Embryonic facial prominence (tissue), 1 donor: ENCODE results near the gene GLI3.

Experiments used
- DNase-seq: peaks from one replicate; pipeline ENCODE4 v3.0.0-alpha.2; 2016; ENCODE audit errors: extremely low spot score

The GLI3 gene

GRCh38 chr7:42082144-42082543 lies 154.9 kb downstream of the GLI3 start:
- DNase-seq = no peak

GRCh38 chr7:42081671-42082070 lies 155.3 kb downstream of the GLI3 start:
- no peak for DNase-seq

DNA sequence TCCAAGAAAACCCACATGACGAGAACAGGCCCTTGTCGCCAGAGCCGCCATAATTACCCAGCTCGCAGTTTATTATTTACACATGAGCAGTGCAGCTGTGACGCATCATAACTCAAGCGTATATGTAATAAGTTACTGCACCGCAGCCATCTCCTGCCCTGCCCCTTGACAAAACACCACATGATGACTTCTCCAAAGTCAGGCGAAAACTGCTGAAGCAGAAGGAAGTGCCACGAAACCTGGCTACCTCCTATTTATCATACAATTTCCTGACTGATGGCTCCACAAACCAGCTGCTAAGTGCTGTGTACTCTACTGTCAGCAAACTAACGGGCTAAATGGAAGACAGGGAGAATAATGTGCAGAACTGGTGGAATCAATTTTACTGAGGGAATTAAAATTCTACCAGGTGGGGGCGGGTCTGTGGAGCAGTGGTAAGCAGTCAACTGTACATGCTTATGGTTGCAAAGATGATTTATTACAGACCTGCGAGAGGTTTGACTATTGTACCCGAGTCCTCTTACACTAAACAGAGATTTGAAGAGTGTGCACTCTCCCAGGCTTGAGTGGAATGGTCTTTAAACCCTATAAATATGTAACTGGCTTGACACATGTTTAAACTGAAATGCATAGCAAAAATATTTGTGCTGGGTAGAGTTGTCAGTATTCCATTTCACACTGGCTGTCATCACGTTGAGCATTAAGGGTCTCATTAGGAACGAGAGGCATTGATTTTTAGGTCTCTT lies 156.0 kb downstream of the GLI3 start:
- DNase-seq = no peak

DNA sequence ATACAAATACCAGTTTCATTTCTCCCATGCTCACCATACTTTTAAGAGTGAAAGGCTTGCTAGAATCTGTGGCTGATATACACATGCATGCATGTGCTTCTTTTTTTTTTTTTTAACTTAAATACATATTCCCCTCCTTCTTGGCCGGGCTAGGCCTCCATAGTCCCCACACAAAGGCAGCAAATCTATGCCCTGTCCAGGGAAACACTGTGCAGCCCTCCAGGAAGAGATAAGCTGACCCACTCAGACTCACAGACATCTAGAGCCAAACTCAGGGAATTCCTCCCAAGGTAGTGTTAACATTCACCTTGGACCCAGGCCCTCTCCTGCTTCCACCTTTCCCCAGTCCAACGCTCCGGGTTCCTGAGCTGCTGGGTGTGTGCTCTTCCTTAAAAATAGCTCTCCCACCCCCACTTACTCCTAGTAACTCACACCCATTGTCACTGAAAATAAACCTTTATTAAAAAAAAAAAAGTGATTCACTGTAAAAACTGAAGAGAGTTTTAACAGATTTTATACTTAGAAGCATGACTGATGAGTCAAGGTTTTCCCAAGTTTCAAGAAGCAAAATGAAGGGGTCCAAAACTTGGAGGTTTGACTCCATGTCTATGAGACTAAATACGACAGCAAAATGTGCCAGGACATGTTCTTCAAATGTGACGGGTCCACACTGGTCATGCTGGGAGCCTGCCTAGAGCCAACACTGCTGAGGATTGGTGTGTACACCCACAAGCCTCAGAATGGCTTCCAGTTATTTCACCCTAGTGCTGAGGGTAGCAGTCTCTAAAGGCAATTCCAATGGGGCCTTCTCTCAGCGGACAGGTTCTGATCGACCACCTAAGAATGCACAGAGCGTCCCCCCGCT lies 159.5 kb downstream of the GLI3 start:
- no peak for DNase-seq

DNA sequence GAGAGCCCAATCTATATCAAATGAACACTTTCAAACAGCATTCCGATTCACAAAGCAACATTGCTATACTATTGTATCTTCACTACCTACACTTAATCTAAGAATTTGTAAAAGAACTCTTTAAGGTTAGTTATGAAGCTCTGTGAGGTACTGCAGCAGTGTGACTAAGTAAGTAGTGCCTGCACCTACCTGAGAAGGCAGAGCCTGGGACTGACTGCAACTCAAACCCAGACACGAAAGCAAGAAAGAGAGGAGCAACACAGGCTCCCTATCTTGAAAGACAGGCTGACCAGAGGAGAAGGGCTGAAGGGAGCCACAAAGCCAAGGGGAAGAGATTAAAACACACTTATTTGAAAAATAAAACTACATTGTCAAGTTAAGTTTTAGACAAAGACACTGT lies 160.1 kb downstream of the GLI3 start:
- no peak for DNase-seq

- DNase-seq = no peak
Observed at GRCh38 chr7:42075418-42075817, 161.6 kb downstream of the GLI3 start.

GRCh38 chr7:42074076-42074475 lies 162.9 kb downstream of the GLI3 start:
- no peak for DNase-seq

DNA sequence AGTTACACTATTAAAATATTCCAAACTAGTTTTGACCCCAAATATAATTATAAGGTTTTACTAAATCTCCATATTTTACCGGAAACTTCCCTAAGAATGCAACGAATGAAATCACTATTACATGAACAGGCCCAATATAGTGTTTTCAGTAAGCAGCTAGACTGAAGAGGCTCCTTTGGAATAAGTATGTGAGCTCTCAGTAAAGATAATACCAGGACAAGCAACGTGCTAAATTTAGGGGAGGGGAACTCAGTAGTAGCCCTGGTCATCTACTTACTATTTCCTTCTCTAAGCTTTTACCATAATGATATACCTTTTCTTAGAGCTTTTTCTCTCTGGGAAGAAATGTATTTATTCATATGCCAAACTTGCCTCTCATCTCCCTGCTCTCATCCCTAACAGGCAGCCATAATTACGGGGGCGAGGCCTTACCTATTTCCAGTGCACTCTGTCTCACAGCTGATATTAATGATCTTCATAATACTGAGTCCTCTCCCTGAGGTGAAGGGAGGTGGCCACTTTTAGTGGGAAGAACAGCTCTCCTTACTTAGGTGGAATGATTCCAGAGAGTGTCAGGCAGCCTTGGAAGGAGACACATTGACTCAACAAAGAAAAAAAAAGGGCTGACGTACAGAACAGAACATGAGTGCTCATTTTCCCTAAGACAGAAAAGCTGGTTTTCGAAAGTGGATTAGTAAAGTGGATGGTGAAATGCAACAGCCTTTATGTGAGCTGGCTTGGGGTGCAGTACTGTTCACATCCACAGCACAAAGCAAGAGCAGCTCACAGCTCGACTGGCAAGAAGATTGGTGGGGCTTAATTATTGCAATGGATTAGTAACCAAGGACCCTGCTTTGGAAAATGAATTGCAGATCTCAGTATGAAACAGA lies 165.4 kb downstream of the GLI3 start:
- no peak for DNase-seq

- DNase-seq = no peak
Observed at GRCh38 chr7:42070068-42070467, 166.9 kb downstream of the GLI3 start.

DNA sequence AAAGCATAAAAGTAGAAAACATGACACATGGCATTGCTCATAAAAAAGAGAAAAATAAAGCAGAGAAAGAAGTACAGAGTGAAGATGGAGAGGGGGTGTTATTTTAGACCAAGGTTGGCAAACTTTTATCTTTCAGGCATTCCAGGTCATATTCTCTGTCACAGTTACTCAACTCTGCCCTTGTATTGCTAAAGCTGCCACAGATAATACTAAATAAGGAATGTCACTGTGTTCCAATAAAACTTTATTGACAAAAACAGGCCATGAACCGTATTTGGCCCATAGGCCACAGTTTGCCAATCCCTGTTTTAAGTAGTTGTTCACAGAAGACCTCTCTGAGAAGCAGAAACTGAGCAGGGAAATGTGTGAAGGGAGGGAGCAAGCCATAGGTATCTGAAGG lies 167.4 kb downstream of the GLI3 start:
- DNase-seq = no peak

DNA sequence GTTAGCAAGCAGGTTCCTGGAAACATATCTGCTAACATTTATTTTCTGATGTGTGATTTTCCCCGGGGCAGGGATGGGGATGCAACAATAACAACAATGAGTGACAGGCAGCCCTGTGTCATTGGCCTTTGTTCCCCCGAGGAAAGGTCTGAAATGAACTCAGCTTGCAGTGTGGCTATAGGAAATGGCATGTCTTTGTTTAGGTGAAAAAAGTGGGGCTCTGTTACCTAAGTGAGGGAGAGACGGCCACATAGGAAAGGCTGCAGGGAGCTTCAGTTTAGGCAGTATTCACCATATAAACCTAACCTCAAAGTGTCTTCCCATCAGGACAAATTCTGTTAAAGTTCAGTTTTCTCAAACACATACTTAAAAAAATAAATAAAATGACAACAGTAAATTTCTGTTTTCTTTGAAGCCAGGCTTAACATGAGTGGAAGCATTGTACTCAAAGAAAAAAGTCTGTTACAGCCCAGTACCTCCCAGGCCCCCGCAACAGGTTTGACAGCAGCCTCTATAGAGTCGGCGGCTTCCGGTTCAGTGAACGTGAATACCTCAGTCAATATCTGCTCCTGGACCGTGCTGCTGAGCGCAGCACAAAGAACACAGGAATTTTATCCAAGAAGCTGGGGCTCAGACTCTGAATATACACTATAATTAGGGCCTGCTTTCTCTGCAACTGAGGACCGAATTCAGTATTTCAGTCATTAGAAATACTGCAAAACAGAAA lies 168.3 kb downstream of the GLI3 start:
- no peak for DNase-seq

GRCh38 chr7:42065942-42066341 lies 171.1 kb downstream of the GLI3 start:
- no peak for DNase-seq

- no peak for DNase-seq
Observed at GRCh38 chr7:42065015-42065414, 172.0 kb downstream of the GLI3 start.

DNA sequence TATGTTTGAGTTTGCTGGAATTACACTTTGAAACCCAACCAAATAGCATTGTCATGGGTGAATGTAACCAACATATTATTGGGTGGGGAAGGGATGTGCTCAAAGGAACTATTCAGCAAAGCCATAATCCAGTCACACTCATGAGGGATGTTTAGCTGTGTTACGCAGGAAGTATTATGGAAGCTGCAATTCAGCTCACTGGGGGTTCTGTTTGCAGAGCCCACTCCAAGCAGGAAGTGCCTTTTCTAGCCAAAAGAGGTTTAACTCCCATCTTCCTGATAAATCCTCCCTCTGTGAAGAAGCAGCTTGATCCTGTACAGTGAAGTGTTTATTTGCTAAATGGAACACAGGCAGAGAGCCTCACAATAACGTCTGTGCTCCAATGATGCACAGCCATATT lies 172.5 kb downstream of the GLI3 start:
- DNase-seq = no peak

DNA sequence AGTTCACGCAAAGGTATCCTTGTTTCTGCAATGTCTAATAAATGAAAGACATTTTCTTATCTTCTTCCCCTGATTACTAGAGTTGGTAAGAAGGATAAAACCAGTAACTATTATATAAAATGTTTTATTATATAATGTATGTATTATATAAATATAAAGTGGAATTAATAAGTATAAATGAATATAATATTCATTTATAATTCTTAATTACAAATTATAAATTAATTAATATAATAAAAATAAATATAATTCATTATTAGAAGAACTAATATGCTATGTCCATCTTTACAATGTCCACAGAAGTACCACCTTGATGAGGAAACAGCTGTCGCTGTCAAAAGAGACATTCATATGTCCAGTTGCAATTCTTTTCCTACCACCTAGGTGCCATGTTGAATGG lies 177.7 kb downstream of the GLI3 start:
- DNase-seq = no peak

GRCh38 chr7:42057331-42057730 lies 179.7 kb downstream of the GLI3 start:
- no peak for DNase-seq

GRCh38 chr7:42055171-42055570 lies 181.8 kb downstream of the GLI3 start:
- DNase-seq = no peak

- DNase-seq = no peak
Observed at GRCh38 chr7:42053834-42054233, 183.2 kb downstream of the GLI3 start.

DNA sequence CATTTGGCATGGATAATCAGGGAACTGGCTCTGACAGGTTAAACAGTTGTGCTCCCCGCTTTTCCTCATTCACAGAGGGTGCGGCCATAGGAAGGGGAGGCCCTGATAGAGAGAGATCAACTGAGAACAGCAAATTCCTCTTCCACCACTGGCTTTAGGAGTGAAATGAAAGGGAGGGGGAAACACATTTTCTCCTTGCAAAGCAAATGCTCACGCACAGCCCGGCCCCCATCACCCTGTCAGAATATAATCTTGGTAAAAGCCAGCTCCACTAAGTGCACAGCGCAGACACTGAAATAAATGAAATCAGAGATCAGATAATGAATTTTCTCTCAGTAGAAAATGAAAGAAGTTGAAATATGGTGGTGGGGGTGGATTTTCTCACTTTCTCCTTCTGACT lies 187.2 kb downstream of the GLI3 start:
- no peak for DNase-seq

GRCh38 chr7:42046483-42046882 lies 190.5 kb downstream of the GLI3 start:
- no peak for DNase-seq

DNA sequence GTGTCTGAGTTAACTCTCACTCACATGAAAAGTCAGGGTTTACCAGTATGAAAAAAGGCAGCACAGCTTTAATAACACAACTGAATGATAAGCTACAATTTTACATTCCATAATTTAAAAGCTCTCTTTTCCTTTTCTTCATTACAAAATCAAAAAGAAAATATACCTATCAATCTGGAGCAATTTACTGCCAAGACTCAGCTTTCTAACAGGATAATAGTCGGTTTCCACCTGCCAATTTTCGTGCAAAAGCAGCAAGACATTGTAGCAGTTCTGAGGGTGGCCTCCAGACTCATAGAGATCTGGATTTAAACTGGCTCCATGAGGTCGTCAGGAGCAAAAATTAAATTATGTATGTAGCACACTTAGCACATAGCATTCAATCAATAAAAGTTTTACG lies 191.0 kb downstream of the GLI3 start:
- DNase-seq = no peak

- no peak for DNase-seq
Observed at GRCh38 chr7:42039921-42040320, 197.1 kb downstream of the GLI3 start.
